Upper lobe of left lung (tissue), 6 donors: ENCODE results near the gene EMD. TPM values are rescaled to one million over a fixed set of nuclear protein-coding genes. Genes with fewer than 3 reads are reported as not detected.

Source experiments
- ATAC-seq, 2 donors: fragments of 200-7000 bp; cut with Tn5 transposase; one replicate each; pipeline ENCODE4 v1.9.1; 2022; ENCODE audit warnings: mild to moderate bottlenecking in 2 of 2, moderate library complexity in 2 of 2; ENCODE audit not compliant: low FRiP score in 2 of 2
- DNase-seq, 2 donors: peaks; one replicate each; pipeline ENCODE4 v3.0.0-alpha.2; 2019 to 2020
- H3K27ac ChIP-seq, 4 donors: fragments of 200-600 bp; sonication (generic); one replicate each; pipeline ENCODE4 v1.5.1; 2016 to 2019
- H3K27me3 ChIP-seq, 4 donors: fragments of 200-600 bp; sonication (generic); one replicate each; pipeline ENCODE4 v1.5.1; 2017 to 2019
- H3K36me3 ChIP-seq, 4 donors: fragments of 200-600 bp; sonication (generic); one replicate each; pipeline ENCODE4 v1.5.1; 2016 to 2019
- H3K4me1 ChIP-seq, 4 donors: fragments of 200-600 bp; sonication (generic); one replicate each; pipeline ENCODE4 v1.5.1; 2018 to 2019
- H3K4me3 ChIP-seq, 4 donors: fragments of 200-600 bp; sonication (generic); one replicate each; pipeline ENCODE4 v1.5.1; 2017 to 2019; ENCODE audit warnings: mild to moderate bottlenecking in 2 of 4, moderate library complexity in 1 of 4
- H3K9me3 ChIP-seq, 4 donors: fragments of 200-600 bp; sonication (generic); one replicate each; pipeline ENCODE4 v1.5.1; 2018 to 2019
- CTCF ChIP-seq, 6 experiments: fragments of 450-650 bp in 4 of 6; fragments of 200-600 bp in 2 of 6; sonication (generic) in 2 of 6; IDR thresholded peaks; one replicate each; pipeline ENCODE4 v1.5.1; 2016 to 2019; ENCODE audit warnings: antibody characterized with exemption in 6 of 6
- EP300 ChIP-seq, 4 donors: sonication (generic); formaldehyde crosslinking; IDR thresholded peaks; one replicate each; pipeline ENCODE4 v1.5.1; 2017; ENCODE audit warnings: antibody characterized with exemption in 4 of 4, control low read depth in 2 of 4
- POLR2A ChIP-seq, 4 donors: fragments of 450-650 bp; IDR thresholded peaks; one replicate each; pipeline ENCODE4 v1.5.1; 2016 to 2017; ENCODE audit warnings: antibody characterized with exemption in 4 of 4, mild to moderate bottlenecking in 2 of 4
- POLR2AphosphoS5 ChIP-seq, 2 donors: sonication (generic); formaldehyde crosslinking; IDR thresholded peaks; one replicate each; pipeline ENCODE4 v1.5.1; 2017; ENCODE audit warnings: antibody characterized with exemption in 2 of 2
- WGBS, 2 donors: methylation state at CpG; one replicate each; pipeline ENCODE4 v1.1.5; 2017 to 2018; 5-methylcytosine and 5-hydroxymethylcytosine counted together
- total RNA-seq, 6 donors: library from RNA; depleted of rRNA in 4 of 6; stranded (reverse); fragments of >200 nt in 4 of 6; gene quantifications; one replicate each; pipeline versions ENCODE4 v1.1.0 to v1.2.1, GENCODE V29; 2016 to 2021
- donor health status: DM: no; HTN: no; CAD: no; lungs with moderate emphysema.
- donor health status: DM: no; HTN: yes; CAD: no; lungs with severe emphysema.

The EMD gene
- total RNA-seq, 6 donors from 2014 or later: 42.3 to 60.8 (median 53.6) TPM

GRCh38 chrX:154355094-154355775, 23.9 kb upstream of the EMD start:
- Histone ChIP-seq H3K36me3 (peaks cover 21 to 99% (median 81%) of the 10 kb centered on the region in 4 donors), H3K4me1 (peaks cover 0 to 52% (median 23%) of the 10 kb centered on the region in 4 donors)
- TF ChIP-seq CTCF (IDR thresholded peaks at IDR 0.05) (no peak), POLR2A (IDR thresholded peaks at IDR 0.05) (peak in 1 of 4 donors; percentile 52), POLR2AphosphoS5 (IDR thresholded peaks at IDR 0.05) (peak; percentile 18 to 44), EP300 (IDR thresholded peaks at IDR 0.05) (peak in 1 of 4 donors; percentile 52)

GRCh38 chrX:154355776-154356140, 23.3 kb upstream of the EMD start:
- 67% methylated on average over 10 of the region's 12 CpGs; no CpG with 5 or more reads in 1 of the 2 donors for whole genome bisulfite sequencing, 2 donors

More at GRCh38 chrX:154355094-154355775, 23.9 kb upstream of the EMD start:
- DNase-seq (peak; percentile 85 to 86), ATAC-seq (peak; percentile 30 to 79)
- peak overlapping the region in 3 of 4 donors; percentile 44 to 81 (median 70) for H3K27ac ChIP-seq
- no peaks in the 10 kb centered on the region for H3K9me3 ChIP-seq
- no peaks in the 10 kb centered on the region for H3K27me3 ChIP-seq
- 66 to 76% methylated on average over 17 to 27 of the region's 30 CpGs for WGBS, 2 donors
- H3K4me3 ChIP-seq: no peak overlapping the region

DNA sequence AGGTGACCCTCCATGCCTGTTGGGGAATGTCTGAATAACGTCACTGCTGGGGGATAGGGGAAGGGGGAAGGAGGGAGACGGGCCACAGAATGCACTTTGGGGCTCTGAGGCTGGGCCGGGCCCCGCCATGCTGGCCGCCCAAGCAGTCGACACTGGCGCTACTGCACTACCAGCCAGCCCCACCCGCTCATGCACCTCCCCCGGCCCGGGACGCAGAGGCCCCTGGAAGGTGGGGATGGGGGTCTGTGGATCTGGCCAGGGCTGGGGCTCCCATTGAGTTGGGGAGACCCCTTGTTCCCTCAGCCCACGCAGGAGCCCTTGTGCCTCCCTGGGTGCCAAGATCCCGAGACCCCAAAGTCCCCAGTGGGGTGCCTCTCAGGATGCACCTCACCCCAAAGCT, 22.5 kb upstream of the EMD start:
- Histone ChIP-seq H3K27me3 (no peaks in the 10 kb centered on the region), H3K27ac (peak overlapping the region in 2 of 4 donors; percentile 70 to 81), H3K36me3 (peaks cover 21 to 97% (median 80%) of the 10 kb centered on the region in 4 donors), H3K4me1 (peaks cover 0 to 41% (median 20%) of the 10 kb centered on the region in 4 donors), H3K4me3 (no peak overlapping the region), H3K9me3 (no peaks in the 10 kb centered on the region)
- ATAC-seq (no peak), DNase-seq (no peak)
- TF ChIP-seq EP300 (IDR thresholded peaks at IDR 0.05): no peak
- TF ChIP-seq CTCF (IDR thresholded peaks at IDR 0.05): no peak
- TF ChIP-seq POLR2AphosphoS5 (IDR thresholded peaks at IDR 0.05): no peak
- TF ChIP-seq POLR2A (IDR thresholded peaks at IDR 0.05): no peak
- WGBS, 2 donors: 83% methylated on average over 13 of the region's 13 CpGs; no CpG with 5 or more reads in 1 of the 2 donors

More at GRCh38 chrX:154355776-154356140, 23.3 kb upstream of the EMD start:
- no peaks in the 10 kb centered on the region for H3K9me3 ChIP-seq
- H3K27me3 ChIP-seq: no peaks in the 10 kb centered on the region
- H3K27ac ChIP-seq: peak overlapping the region in 3 of 4 donors; percentile 40 to 81 (median 70)
- TF ChIP-seq POLR2AphosphoS5 (IDR thresholded peaks at IDR 0.05) (no peak), EP300 (IDR thresholded peaks at IDR 0.05) (no peak), CTCF (IDR thresholded peaks at IDR 0.05) (no peak), POLR2A (IDR thresholded peaks at IDR 0.05) (no peak)
- H3K4me1 ChIP-seq: peaks cover 0 to 48% (median 22%) of the 10 kb centered on the region in 4 donors
- peaks cover 21 to 98% (median 80%) of the 10 kb centered on the region in 4 donors for H3K36me3 ChIP-seq
- no peak for ATAC-seq
- peak in 1 of 2 donors; percentile 67 for DNase-seq
- no peak overlapping the region for H3K4me3 ChIP-seq

DNA sequence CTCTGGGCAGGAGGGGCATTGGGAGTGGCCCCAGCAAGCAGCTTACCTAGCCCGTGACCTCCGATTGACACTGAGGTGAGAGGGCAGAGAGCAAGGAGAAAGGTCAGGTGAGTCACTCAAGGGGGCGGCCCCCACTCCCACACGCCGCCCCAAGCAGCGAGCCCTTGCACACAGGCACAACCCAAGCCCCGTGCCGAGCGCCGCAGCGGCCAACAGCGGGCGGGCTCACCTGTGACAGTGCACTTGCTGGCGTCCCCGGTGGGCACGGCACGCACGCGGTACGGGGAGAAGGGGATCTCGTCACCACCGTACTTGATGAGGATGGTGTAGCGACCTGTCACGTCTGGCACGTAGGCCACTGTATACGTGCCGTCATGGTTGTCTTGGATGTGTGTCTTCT, 21.9 kb upstream of the EMD start:
- Histone ChIP-seq H3K27me3 (no peaks in the 10 kb centered on the region), H3K4me3 (no peak overlapping the region), H3K36me3 (peaks cover 25 to 97% (median 80%) of the 10 kb centered on the region in 4 donors), H3K27ac (peak overlapping the region in 1 of 4 donors; percentile 70), H3K4me1 (peaks cover 0 to 37% (median 14%) of the 10 kb centered on the region in 4 donors), H3K9me3 (no peaks in the 10 kb centered on the region)
- TF ChIP-seq CTCF (IDR thresholded peaks at IDR 0.05) (no peak), POLR2AphosphoS5 (IDR thresholded peaks at IDR 0.05) (no peak), EP300 (IDR thresholded peaks at IDR 0.05) (no peak), POLR2A (IDR thresholded peaks at IDR 0.05) (no peak)
- ATAC-seq (no peak), DNase-seq (peak in 1 of 2 donors; percentile 79)
- 88% methylated on average over 26 of the region's 27 CpGs; no CpG with 5 or more reads in 1 of the 2 donors for WGBS, 2 donors
